ELF-1 (cell line): Measurements from ENCODE around the gene CYP21A2.
A peak's percentile ranks its signal among the peaks of the same experiment; 100 is the strongest.
"Not testable (repeated sequence)": the region's sequence is repeated elsewhere in the genome, so short reads cannot be mapped to it uniquely, and the experiment has no call there.

ENCODE experiments used
- DNase-seq: peaks from one replicate; pipeline ENCODE4 v3.0.0-alpha.2; 2016; ENCODE audit warnings: low read depth, low spot score

CYP21A2 gene

GRCh38 chr6:32053314-32053713, 15.1 kb downstream of the CYP21A2 start:
- DNase-seq, result not testable (repeated sequence)

DNA sequence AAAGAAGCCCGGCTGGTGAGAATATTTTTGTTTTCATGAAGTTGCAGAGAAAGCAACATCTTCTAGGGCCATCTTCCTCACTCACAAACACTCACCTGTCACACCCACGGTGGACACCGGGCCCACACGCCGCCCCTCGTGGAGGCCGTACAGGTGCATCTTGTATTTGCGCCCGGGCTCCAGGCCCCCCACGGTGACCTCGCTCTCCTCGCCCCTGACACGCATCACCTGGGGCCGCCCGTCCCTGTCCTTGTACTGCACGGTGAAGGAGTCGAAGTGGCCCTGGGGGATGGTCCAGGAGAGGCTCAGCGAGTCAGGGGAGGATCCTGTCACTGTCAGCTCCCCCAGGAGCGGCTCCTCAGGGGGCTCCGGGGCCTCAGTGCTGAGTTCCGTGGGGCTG, 17.5 kb downstream of the CYP21A2 start:
- not testable (repeated sequence) for DNase-seq

- DNase-seq, result no peak
Observed at GRCh38 chr6:32056254-32056653, 18.0 kb downstream of the CYP21A2 start.

GRCh38 chr6:32057966-32058365, 19.8 kb downstream of the CYP21A2 start:
- no peak for DNase-seq

- no peak for DNase-seq
Observed at GRCh38 chr6:32058511-32058963, 20.3 kb downstream of the CYP21A2 start.

DNA sequence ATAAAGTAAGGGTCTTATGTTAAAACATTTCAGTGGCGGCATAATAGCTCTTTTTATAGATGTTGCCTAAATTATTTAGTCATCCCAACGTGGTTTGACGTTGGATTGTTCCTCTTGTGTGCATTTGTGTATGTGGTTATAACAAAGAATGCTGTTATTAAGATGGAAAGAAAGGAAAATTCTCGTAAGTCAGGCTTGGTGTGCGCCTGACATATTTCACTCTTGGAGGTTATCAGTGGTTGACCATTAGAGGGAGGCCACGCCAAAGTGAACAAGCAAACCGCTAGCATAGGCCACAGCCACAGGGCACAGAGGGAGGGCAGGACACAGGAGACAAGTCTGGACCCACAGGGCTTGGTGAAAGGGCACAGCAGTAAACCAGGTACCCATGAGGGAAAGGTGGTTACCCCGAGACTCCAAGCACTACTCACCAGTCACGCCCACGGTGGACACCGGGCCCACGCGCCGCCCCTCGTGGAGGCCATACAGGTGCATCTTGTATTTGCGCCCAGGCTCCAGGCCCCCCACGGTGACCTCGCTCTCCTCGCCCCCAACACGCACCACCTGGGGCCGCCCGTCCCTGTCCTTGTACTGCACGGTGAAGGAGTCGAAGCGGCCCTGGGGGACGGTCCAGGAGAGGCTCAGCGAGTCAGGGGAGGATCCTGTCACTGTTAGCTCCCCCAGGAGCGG, 22.9 kb downstream of the CYP21A2 start:
- DNase-seq, result no peak

DNA sequence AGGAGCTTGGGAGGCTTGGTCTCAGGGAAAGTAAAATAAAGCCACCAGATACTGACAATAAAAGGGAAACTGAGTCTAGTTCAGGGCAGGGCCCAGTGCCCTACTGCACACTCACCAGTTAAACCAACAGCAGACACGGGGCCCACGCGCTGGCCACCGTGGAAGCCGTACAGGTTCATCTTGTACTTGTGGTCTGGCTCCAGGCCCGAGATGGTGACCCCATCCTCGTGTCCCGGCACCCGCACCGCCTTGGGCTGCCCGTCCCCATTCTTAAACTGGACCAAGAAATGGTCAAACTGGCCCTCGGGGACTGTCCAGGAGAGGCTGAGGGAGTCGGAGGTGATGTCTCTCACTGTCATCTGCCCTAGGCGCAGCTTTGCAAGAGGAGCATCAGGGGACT, 26.5 kb downstream of the CYP21A2 start:
- no peak for DNase-seq

GRCh38 chr6:32067521-32067920, 29.3 kb downstream of the CYP21A2 start:
- not testable (repeated sequence) for DNase-seq

GRCh38 chr6:32068315-32068714, 30.1 kb downstream of the CYP21A2 start:
- not testable (repeated sequence) for DNase-seq

DNA sequence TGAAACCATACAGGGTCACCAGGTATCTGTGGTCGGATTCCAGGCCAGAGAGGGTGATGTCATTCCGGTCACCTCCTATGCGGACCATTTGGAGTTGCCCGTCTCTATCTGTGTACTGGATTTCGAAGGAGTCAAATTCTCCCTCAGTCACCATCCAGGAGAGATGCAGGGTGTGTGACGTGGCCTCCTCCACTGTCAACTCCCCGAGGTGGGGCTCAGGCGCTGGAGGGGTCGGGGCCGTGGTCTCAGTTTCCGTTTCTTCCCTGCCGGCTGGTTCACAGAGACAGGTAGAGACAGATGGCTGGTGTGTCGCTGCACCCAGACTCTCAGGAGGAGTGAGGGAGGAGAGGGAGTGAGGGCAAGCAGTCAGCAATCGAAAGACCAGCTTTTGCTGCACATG, 30.7 kb downstream of the CYP21A2 start:
- no peak for DNase-seq

GRCh38 chr6:32069460-32069859, 31.2 kb downstream of the CYP21A2 start:
- no peak for DNase-seq

DNA sequence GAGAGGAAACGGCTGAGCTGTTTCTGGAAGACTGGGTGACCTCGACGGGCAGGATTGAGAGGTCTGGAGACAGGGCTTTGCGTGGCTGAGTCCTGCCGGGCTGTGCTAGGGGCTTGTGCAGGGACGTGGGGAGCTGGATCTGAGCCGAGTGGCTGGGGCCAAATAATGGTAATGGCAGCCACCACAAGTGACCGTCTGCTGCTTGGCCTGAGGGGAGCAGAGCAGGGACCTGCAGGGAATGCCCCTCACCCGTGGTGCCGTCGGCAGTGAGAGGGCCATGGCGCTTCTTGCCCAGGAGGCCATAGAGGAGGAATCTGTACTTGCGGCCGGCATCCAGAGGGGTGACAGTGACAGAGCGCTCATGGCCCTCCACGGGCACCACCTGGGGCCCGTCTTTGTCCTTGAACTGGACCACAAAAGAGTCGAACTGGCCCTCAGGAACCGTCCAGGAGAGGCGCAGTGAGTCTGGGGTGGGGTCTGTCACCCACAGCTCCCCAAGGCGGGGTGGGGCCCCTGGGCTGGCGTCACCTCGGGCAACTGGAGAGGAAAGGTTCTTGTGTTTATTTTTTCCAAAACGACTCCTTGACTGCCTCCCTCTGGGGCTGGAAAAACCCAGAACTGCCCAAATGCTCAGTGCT, 31.8 kb downstream of the CYP21A2 start:
- DNase-seq, result no peak

- DNase-seq, result no peak
Observed at GRCh38 chr6:32070814-32071543, 32.8 kb downstream of the CYP21A2 start.

DNA sequence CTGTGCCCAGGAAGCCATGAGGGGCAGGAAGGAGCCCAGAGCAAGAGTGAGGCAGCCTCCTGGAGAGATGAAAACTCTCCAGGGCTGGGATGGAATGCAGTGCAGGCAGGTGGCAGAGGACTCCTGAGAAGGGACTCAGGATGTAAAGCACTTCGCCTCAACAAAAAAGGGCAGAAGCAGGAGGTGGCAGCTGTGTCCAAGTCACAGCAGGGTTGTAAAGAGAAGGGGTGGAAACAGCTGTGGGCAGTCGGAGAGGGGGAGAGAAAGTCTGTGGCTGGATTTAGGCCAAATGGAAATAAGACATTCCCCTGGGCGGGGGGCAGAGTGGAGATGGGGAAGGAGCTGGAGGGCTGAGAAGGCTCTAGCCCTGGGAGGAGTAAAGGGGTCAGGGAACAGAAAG, 34.9 kb downstream of the CYP21A2 start:
- peak; percentile 26 for DNase-seq

GRCh38 chr6:32073613-32074012, 35.4 kb downstream of the CYP21A2 start:
- no peak for DNase-seq

DNA sequence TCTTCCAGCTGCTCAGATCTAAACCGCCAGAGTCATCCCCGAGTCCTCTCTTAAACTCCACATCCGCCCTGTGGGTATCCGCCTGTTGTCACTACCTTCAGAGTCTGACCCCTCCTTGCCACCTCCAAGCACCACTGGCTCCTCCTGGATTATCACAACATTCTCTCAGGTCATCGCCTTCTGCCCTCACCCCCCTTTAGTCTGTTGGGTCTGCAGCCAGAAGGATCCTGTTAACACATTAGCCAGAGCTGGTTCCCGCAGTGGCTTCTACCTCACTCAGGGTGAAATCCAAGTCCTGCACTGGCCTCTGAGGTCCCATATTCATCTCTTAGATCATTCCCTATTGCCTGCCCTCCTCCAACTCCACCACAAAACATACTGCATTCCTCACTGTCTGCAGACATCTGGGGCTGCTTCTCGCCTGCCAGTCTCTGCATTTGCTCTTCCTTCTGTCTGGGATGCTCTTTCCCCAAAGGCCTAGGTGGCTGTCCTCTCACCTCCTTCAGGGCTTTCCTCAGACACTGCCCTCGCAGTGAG, 36.8 kb downstream of the CYP21A2 start:
- no peak for DNase-seq

GRCh38 chr6:32075781-32076180, 37.6 kb downstream of the CYP21A2 start:
- DNase-seq, result peak; percentile 32

GRCh38 chr6:32076321-32076809, 38.1 kb downstream of the CYP21A2 start:
- DNase-seq, result peak; percentile 16

DNA sequence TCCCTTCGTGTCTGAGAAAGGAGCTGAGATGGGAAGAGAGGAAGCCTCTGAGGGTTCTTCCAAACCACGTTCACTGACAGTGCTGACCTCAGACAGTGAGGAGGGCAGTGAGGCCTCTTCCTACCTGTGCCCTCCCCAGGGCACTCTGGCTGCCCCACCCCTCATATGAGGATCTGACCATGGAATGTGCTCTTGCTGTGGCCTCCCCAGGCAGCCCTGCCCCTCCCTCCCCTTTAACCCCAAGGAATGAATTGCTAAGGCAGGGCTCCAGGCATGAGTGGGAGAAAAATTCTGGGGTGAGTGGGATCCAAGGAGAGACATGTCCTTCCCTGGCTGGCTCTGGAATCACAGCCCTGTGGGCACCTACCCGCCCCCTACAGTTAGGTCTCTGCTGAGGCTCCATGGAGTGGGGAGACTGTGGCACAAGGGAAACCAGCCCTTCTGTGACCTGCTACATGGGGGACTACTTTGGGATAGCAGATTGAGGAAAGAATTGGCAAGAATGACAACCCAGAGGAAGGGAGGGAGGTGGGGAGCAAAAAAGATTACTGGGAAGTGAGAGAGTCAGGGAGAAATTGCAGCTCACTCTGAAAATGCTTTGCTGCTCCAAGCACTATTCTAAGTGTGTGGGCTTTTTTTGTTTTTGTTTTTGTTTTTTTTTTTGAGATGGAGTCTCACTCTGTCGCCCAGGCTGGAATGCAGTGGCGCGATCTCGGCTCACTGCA, 41.5 kb downstream of the CYP21A2 start:
- DNase-seq, result no peak

DNA sequence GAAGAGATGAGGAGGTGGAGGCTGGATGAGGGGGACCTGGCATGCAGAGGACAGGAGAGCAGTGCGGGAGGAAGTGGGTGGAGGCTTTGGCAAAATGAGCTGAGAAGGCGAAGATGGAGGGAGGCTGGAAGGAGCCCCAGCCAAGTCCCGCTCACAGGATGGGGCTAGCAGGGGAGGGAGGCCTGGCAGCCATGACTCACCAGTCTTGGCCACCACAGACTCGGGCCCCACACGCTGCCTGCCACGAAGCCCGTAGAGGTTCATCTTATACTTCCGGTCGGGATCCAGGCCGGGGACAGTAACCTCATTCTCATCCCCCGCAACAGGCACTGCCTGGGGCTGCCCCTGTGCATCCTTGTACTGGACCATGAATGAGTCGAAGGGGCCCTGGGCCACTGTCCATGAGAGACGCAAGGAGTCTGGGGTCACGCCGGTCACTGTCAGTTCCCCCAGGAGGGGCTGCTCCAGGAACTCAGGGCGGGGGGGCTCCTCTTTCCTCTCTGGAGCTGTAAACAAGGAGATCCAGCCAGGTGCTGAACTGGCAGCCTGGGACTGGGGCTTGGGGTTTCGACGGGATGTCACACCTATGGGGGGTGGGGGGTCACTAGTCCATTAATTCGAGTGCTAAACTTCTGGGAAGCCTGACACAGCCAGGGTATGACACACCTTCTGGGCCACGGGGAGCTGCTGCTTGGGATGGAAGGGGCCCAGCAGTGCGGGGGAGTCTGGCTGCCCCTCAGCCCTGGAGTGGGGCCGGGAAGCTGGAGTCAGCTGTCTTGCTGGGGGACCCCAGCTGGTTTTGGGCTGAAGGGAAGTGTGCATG, 43.2 kb downstream of the CYP21A2 start:
- DNase-seq, result peak; percentile 19

DNA sequence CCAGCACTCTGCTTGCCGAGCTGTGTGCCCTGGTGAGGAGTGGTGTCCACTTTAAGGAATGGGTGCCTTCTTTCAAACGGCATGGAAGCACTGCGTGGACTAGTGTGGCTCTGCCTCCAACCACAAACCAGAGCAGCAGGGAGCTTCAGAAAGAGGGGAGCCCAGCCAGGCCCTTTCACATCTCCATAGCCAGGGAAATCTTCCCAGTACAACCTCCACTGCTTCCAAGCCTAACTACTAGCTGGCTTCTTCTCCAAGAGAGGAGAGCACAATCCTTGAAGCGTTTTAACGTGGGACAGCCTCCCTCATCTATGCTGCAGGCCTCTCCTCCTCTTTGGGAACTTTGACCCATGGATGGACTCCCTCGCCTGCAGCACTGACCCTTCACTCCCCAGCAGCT, 44.3 kb downstream of the CYP21A2 start:
- DNase-seq, result no peak
